ENCODE measurements around the gene MRPS18C.

The MRPS18C gene

DNA sequence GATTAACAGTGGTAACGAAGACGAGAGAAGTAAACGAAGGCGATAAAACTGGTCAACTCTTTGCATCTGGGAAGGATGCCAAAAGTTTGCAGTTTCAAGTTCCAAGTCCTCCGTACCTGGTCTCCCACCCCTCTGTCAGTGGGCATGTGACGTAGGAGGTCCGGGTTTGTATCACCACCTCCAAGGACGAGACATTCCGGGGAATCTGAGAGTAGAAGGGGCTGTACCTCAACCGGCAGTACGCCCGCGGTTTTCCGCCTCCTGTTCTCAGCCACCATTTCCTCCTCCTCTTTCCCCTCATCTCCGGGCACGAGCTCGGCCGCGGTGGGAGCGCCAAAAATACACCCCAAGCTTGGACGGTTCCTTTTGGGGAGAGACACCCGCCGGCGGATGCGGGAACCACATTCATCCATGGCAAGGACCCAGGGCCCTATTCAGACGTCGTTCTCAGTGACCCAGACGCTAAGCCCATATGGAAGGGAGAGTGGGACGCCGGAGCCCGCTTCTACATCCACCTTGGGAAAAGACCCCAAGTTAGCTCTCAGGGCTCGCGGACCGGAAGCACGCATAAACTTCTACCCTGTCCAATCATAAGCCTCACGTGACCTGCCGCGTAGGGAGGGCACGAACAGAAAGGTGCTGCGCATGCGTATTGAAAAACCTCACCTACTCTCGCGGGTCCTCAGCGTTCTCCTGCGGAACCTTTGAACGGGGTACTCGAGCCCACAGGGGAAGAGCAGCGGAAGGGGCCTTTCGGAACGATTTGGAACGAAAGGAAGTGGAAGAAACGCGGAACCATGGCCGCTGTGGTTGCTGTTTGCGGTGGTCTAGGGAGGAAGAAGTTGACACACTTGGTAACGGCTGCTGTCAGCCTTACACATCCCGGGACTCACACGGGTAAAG is at the start of gene MRPS18C, which contains the start of gene HELQ:
MRPS18C (plus strand) TSS at position 778 of the 903 bp plus-strand sequence; CDS start at position 798, 20 bp downstream.
HELQ (minus strand) TSS at position 543 of the 903 bp plus-strand sequence; CDS start at position 413, 130 bp downstream.
- peaks cover 25% of the 10 kb centered on the region for H3K4me1 Mint-ChIP-seq (ENCODE audit: low read depth)
- intact Hi-C loops (cut with micrococcal nuclease): loop anchor here (2.0 to 10.0 kb wide), 5 partner anchors 29 to 553 kb away; partner anchors contain the start of genes ABRAXAS1, COQ2, HPSE and THAP9
- H3K27me3 Mint-ChIP-seq: no peaks in the 10 kb centered on the region
- no peaks in the 10 kb centered on the region for H3K9me3 Mint-ChIP-seq
- peak within 1 kb of the TSS; percentile 92 for H3K4me3 Mint-ChIP-seq
- peaks cover 66% of the 10 kb centered on the region for H3K36me3 Mint-ChIP-seq (ENCODE audit: low read depth)
- H3K27ac Mint-ChIP-seq: peak within 1 kb of the TSS; percentile 98

DNA sequence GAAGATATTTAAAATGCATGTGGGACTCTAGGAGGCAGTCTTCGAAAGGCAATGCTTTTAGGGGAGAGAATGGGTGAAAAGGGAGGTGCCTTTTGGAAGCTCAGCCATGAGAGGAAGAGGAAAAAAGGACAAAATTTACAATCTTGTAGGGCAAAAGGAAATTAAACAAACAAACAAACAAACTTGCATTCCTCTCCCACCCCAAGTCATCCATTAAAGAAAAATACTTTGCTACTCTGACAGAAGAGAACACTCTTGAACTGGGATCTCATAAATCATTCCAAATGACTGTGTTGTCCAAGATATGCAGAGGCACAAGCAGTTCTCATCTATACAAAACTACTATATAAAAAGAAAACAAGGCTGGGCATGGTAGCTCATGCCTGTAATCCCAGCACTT is 47.0 kb upstream of the MRPS18C start:
- H3K27ac Mint-ChIP-seq: no peak overlapping the region
- H3K4me1 Mint-ChIP-seq (ENCODE audit: low read depth): no peaks in the 10 kb centered on the region
- peaks cover 40% of the 10 kb centered on the region for H3K36me3 Mint-ChIP-seq (ENCODE audit: low read depth)
- no peak overlapping the region for H3K4me3 Mint-ChIP-seq
- H3K9me3 Mint-ChIP-seq: no peaks in the 10 kb centered on the region
- intact Hi-C loops (cut with micrococcal nuclease): no loop called here
- no peaks in the 10 kb centered on the region for H3K27me3 Mint-ChIP-seq

DNA sequence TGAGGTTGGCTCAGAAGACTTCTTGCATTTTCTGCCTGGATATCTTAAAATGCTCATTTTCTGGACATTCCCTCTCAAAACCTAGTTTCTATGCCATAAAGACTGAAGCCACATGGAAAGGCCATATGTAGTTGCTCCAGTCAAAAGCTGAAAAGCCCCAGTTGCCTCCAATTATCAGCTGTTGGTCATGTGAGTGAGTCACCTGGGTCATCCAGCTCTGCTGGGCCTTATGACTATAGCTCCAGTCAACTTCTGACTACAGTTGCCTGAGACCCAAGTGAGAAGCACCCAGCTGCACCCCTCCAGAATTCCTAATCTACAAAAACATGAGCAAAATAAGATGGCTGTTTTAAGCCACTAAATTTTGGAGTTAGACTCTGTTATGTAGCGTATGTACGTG is 42.2 kb upstream of the MRPS18C start:
- H3K36me3 Mint-ChIP-seq (ENCODE audit: low read depth): peaks cover 61% of the 10 kb centered on the region
- no peaks in the 10 kb centered on the region for H3K27me3 Mint-ChIP-seq
- no peaks in the 10 kb centered on the region for H3K4me1 Mint-ChIP-seq (ENCODE audit: low read depth)
- intact Hi-C loops (cut with micrococcal nuclease): no loop called here
- no peaks in the 10 kb centered on the region for H3K9me3 Mint-ChIP-seq
- H3K4me3 Mint-ChIP-seq: no peak overlapping the region
- H3K27ac Mint-ChIP-seq: no peak overlapping the region

DNA sequence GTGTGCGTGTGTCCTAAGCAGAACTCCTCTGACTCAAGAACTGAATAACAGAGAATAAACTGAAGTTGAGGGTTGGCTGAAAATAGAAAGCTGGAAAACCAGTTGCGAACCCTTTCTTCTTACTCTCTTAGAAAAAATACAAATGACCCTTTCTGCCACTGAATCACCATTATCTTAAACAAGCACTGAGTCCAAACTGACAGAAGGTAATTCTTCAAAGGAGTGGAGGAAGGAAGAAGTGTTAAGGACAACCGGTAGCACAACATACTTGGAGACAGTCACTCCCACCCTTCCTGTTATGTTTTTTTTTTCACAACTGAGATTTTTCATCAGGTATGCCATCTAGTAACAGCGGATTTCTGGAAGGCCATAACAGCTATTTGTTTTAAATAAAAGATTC is 38.3 kb upstream of the MRPS18C start:
- Mint-ChIP-seq H3K36me3 (ENCODE audit: low read depth) (peaks cover 63% of the 10 kb centered on the region), H3K27ac (no peak overlapping the region)
- intact Hi-C loops (cut with micrococcal nuclease): no loop called here

DNA sequence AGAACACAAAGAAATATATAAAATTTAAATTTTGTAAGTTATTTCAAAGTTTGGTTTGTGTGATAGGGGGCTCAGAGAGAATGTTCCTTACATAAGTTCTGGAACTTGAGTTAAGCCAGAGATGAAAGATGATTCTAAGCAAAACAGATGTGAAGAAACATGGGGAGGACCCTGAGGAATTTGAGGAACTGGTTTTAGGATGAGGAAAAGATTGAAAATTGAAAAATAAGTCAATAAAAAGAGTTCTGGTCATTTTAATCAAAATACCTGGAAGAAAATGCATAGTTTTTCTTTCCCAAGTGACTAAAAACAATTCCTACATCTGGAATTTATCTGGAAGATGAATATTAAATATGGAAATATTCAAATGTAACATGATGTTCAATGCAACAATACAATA is 37.6 kb upstream of the MRPS18C start:
- Mint-ChIP-seq H3K9me3 (no peaks in the 10 kb centered on the region), H3K4me3 (no peak overlapping the region), H3K36me3 (ENCODE audit: low read depth) (peaks cover 61% of the 10 kb centered on the region), H3K27me3 (no peaks in the 10 kb centered on the region), H3K4me1 (ENCODE audit: low read depth) (no peaks in the 10 kb centered on the region), H3K27ac (no peak overlapping the region)
- intact Hi-C loops (cut with micrococcal nuclease): no loop called here

More for the DNA sequence above, 38.3 kb upstream of the MRPS18C start:
- H3K27me3 Mint-ChIP-seq: no peaks in the 10 kb centered on the region
- H3K4me3 Mint-ChIP-seq: no peak overlapping the region
- no peaks in the 10 kb centered on the region for H3K4me1 Mint-ChIP-seq (ENCODE audit: low read depth)
- H3K9me3 Mint-ChIP-seq: no peaks in the 10 kb centered on the region

DNA sequence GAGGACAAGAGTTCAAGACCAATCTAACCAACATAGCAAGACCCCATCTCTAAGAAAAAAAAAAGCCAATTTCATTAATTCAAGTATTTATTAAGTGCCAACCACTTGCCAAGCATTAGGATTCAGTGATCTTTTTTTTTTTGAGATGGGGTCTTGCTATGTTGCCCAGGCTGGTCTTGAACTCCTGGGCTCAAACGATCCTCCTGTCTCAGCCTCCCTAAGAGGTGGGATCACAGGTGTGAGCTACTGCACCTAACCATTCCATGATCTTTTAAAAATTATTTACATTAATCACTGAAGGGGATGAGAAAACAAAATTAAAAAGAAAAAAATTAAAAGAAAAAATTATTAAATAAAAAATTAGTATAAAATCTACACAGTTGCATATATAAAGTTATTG is 24.7 kb upstream of the MRPS18C start:
- Mint-ChIP-seq H3K27ac (no peak overlapping the region), H3K36me3 (ENCODE audit: low read depth) (peaks cover 53% of the 10 kb centered on the region)

DNA sequence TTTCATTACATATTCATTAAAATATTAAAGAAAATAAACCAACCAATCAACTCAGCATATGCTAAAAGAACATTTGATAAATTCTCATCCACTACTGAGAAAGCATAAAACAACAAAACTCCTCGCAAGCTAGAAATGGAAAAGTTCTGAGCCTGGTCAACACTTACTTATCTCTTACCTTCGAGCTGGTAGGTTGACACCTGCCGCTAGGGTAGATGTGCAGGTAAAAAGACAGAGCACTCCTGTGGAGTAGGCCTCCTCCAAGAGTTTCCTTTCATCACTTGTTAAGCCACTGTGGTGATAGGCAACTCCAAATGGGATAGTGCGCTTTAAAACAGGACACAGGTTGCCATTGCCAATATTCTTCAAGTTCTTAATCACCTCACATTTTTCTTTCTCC is 19.2 kb upstream of the MRPS18C start:
- no peaks in the 10 kb centered on the region for H3K9me3 Mint-ChIP-seq
- no peak overlapping the region for H3K27ac Mint-ChIP-seq
- no peaks in the 10 kb centered on the region for H3K4me1 Mint-ChIP-seq (ENCODE audit: low read depth)
- no peak overlapping the region for H3K4me3 Mint-ChIP-seq
- H3K27me3 Mint-ChIP-seq: no peaks in the 10 kb centered on the region
- intact Hi-C loops (cut with micrococcal nuclease): no loop called here
- H3K36me3 Mint-ChIP-seq (ENCODE audit: low read depth): peaks cover 47% of the 10 kb centered on the region

More for the DNA sequence above, 24.7 kb upstream of the MRPS18C start:
- Mint-ChIP-seq H3K4me3 (no peak overlapping the region), H3K4me1 (ENCODE audit: low read depth) (no peaks in the 10 kb centered on the region), H3K9me3 (no peaks in the 10 kb centered on the region), H3K27me3 (no peaks in the 10 kb centered on the region)
- intact Hi-C loops (cut with micrococcal nuclease): no loop called here

DNA sequence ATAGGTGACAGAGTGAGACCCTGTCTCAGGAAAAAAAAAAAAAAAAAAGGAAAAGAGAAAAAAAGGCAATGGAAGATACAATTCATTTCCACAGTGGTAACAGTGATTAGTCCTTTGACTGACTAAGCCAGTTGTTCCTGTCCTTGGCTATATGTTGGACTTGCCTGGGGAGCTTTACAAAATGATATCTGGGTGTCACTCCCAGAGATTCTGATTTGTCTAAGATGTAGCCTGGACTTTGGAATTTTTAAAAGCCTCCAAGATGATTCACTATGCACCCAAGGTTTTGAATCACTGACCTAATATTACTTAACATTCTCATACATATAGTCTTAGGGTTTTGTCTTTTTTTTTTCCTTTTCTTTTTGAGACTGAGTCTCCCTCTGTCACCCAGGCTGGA is 17.1 kb upstream of the MRPS18C start:
- Mint-ChIP-seq H3K27ac (no peak overlapping the region), H3K36me3 (ENCODE audit: low read depth) (peaks cover 66% of the 10 kb centered on the region), H3K4me3 (no peak overlapping the region), H3K27me3 (no peaks in the 10 kb centered on the region), H3K9me3 (no peaks in the 10 kb centered on the region), H3K4me1 (ENCODE audit: low read depth) (no peaks in the 10 kb centered on the region)
- intact Hi-C loops (cut with micrococcal nuclease): no loop called here

DNA sequence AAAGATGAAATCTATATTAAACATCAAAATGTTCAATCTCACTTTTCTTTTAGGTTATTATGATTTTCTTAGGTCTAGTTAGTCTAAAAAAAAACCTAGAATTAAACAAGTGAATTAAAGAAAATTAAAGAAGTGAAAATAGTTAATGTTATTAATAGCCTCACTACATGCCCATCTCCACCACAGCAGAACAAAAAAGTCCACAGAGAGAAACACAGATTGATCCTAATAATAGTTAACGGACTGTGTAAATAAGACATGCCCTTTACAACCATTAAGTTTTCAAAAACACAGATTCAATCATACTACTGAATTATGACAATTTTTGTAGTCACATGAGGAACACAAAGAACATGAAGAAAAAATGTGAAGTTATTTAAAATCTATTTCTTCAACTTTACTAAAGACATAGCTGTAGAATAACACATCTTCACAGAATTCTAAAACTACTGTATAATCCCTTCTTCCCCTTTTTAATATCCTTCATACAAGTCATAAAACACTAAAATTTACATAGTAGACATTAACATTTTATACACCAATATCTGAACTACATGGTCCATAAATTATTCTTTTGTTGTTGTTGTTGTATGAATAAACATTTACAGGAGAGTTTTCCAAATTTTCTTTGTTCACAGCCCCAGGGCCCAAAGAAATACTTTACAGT is 15.6 kb upstream of the MRPS18C start:
- Mint-ChIP-seq H3K4me1 (ENCODE audit: low read depth) (no peaks in the 10 kb centered on the region), H3K27ac (no peak overlapping the region), H3K9me3 (no peaks in the 10 kb centered on the region), H3K36me3 (ENCODE audit: low read depth) (peaks cover 68% of the 10 kb centered on the region), H3K27me3 (no peaks in the 10 kb centered on the region), H3K4me3 (no peak overlapping the region)
- intact Hi-C loops (cut with micrococcal nuclease): no loop called here

DNA sequence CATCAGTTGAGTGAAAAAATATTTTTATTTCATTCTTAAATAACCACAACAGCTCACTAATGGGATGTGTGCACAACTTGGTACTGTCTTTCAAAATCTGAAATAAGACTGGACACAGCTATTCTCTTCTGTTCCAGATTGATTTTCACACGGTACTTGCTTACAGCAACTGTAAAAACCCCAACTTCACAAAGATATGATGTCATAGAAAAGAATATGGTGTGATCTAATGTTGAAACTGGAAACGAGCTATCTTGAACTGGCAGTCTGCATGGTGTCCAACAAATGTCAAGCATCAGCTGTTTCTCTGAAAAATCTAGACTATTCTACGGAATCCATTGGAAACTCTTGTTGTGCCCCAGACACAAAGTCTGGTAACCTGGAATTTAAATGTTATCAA is 15.0 kb upstream of the MRPS18C start:
- no peaks in the 10 kb centered on the region for H3K9me3 Mint-ChIP-seq
- H3K4me3 Mint-ChIP-seq: no peak overlapping the region
- no peaks in the 10 kb centered on the region for H3K4me1 Mint-ChIP-seq (ENCODE audit: low read depth)
- H3K27me3 Mint-ChIP-seq: no peaks in the 10 kb centered on the region
- no peak overlapping the region for H3K27ac Mint-ChIP-seq
- peaks cover 63% of the 10 kb centered on the region for H3K36me3 Mint-ChIP-seq (ENCODE audit: low read depth)
- intact Hi-C loops (cut with micrococcal nuclease): no loop called here

DNA sequence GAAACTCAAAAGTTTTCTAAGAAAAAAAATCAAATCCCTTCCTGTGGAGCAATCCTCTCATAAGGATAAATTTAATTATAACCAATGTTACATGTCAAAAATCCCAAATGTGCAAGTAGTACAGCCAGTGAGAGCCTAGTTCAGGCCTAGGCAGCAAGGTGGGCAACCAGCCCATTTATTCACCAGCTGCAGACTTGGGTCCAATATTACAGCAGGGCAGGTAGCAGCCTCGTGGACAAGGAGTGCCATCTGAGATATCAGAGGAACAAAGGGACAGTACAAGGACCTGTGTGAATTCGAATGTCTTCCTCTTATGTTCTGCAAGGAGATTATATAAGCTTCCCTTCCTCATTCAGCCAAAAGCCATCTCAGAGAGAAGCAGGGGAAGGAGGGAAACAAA is 6.8 kb upstream of the MRPS18C start:
- H3K4me1 Mint-ChIP-seq (ENCODE audit: low read depth): peaks cover 16% of the 10 kb centered on the region
- no peaks in the 10 kb centered on the region for H3K9me3 Mint-ChIP-seq
- H3K27ac Mint-ChIP-seq: no peak overlapping the region
- H3K27me3 Mint-ChIP-seq: no peaks in the 10 kb centered on the region
- intact Hi-C loops (cut with micrococcal nuclease): no loop called here
- no peak overlapping the region for H3K4me3 Mint-ChIP-seq
- H3K36me3 Mint-ChIP-seq (ENCODE audit: low read depth): peaks cover 47% of the 10 kb centered on the region

DNA sequence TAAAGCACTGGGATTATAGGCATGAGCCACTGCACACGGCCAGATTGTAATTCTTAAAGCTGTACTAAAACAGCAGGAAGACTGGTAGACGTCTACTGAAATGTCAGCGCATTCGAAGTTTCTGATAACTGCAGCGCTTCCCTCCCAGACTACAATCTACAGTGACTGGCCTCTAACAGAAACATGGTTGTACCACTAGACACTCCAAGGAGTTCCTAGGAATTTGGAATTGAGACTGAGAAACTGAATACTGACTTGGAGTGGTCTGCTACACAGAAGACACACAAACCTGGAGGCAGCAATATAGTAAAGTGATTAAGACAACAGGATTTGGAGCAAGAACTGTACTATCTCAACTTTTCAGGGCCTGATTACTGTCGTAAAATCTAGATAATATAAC is 1.2 kb upstream of the MRPS18C start:
- Mint-ChIP-seq H3K9me3 (no peaks in the 10 kb centered on the region), H3K36me3 (ENCODE audit: low read depth) (peaks cover 57% of the 10 kb centered on the region), H3K4me3 (peak overlapping the region; percentile 92), H3K27ac (peak overlapping the region; percentile 98), H3K4me1 (ENCODE audit: low read depth) (peaks cover 25% of the 10 kb centered on the region), H3K27me3 (no peaks in the 10 kb centered on the region)
- intact Hi-C loops (cut with micrococcal nuclease): loop anchor here (2.0 to 10.0 kb wide), 5 partner anchors 30 to 552 kb away; partner anchors contain the start of genes ABRAXAS1, COQ2, HPSE and THAP9

DNA sequence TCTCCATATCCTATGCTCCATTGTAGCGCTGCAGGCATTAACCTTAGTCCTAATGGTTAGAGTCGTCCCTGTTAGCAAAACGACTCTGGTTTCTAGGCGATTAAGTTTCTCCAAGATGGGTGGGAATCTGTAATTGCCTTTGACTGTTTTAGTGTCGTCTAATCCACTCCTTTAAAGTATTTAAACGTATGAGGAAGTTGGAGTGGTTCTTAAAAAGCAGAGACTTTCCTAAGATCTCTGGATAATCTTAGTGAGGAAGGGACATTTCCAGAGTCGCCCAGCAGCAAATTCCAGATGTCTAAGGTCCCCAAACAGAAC is 285 bp downstream of the MRPS18C start:
- H3K4me3 Mint-ChIP-seq: peak overlapping the region; percentile 92
- H3K9me3 Mint-ChIP-seq: no peaks in the 10 kb centered on the region
- H3K27me3 Mint-ChIP-seq: no peaks in the 10 kb centered on the region
- peaks cover 72% of the 10 kb centered on the region for H3K36me3 Mint-ChIP-seq (ENCODE audit: low read depth)
- intact Hi-C loops (cut with micrococcal nuclease): loop anchor here (5.0 to 10.0 kb wide), 4 partner anchors 89 to 554 kb away; partner anchors contain the start of genes COQ2, HPSE and THAP9
- peak overlapping the region; percentile 98 for H3K27ac Mint-ChIP-seq
- H3K4me1 Mint-ChIP-seq (ENCODE audit: low read depth): peaks cover 25% of the 10 kb centered on the region

DNA sequence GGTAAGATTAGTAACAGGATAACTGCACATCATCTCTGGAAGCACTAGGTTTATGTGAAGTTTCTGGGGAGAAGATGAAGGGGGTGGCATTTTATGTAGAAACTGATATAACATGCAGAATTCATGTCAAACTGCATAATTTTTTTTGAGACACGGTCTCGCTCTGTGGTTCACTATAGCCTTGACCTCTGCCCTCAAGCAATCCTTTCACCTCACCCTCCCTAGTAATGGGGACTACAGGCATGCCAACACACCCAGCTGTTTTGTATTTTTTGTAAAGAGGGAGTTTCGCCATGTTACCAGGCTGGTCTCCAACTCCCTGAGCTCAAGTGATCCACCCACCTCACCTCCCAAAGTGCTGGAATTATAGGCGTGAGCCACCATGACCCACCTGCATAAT is 17.6 kb downstream of the MRPS18C start:
- H3K36me3 Mint-ChIP-seq (ENCODE audit: low read depth): peaks cover 44% of the 10 kb centered on the region
- H3K4me1 Mint-ChIP-seq (ENCODE audit: low read depth): no peaks in the 10 kb centered on the region
- intact Hi-C loops (cut with micrococcal nuclease): no loop called here
- no peak overlapping the region for H3K27ac Mint-ChIP-seq
- no peaks in the 10 kb centered on the region for H3K9me3 Mint-ChIP-seq
- H3K4me3 Mint-ChIP-seq: no peak overlapping the region
- H3K27me3 Mint-ChIP-seq: no peaks in the 10 kb centered on the region
